WTC11 (cell line): ENCODE measurements around the gene RPIA. TPM values are rescaled to one million over a fixed set of nuclear protein-coding genes. Genes with fewer than 3 reads are reported as not detected.
A peak's percentile ranks its signal among the peaks of the same experiment; 100 is the strongest.

ENCODE experiments used
- ATAC-seq: fragments of 200-7000 bp; cut with Tn5 transposase; 2 replicates; pipeline ENCODE4 v1.10.0; 2021; ENCODE audit warnings: mild to moderate bottlenecking, moderate library complexity
- CTCF ChIA-PET: fragments of 300-600 bp; sonication (Branson Sonifier 250); formaldehyde crosslinking; loops from one replicate; lab custom pipeline; 2021; ENCODE audit warnings: antibody characterized with exemption; lab: Charles Lee
- POLR2A ChIA-PET: fragments of 350-600 bp; sonication (Branson Sonifier 250); formaldehyde crosslinking; loops from one replicate; lab custom pipeline; 2021; ENCODE audit warnings: antibody characterized with exemption; lab: Charles Lee
- DNase-seq: peaks from one replicate; pipeline ENCODE4 v3.0.0; 2021; ENCODE audit warnings: low spot score
- H3K27ac Mint-ChIP-seq: 2 replicates; pipeline ENCODE4 v1.8.0; 2021; ENCODE audit warnings: mixed read lengths
- H3K27me3 Mint-ChIP-seq: 2 replicates; pipeline ENCODE4 v1.8.0; 2021; ENCODE audit warnings: low read depth, mild to moderate bottlenecking, moderate library complexity, mixed read lengths
- H3K36me3 Mint-ChIP-seq: 2 replicates; pipeline ENCODE4 v1.8.0; 2021; ENCODE audit warnings: mixed read lengths
- H3K4me1 Mint-ChIP-seq: 2 replicates; pipeline ENCODE4 v1.8.0; 2022; ENCODE audit warnings: mixed read lengths
- H3K4me3 Mint-ChIP-seq: 2 replicates; pipeline ENCODE4 v1.8.0; 2021; ENCODE audit warnings: mild to moderate bottlenecking, moderate library complexity, mixed read lengths
- H3K9me3 Mint-ChIP-seq: 2 replicates; pipeline ENCODE4 v1.8.0; 2021; ENCODE audit warnings: mixed read lengths
- ATF1 ChIP-seq: sonication (generic); formaldehyde crosslinking; IDR thresholded peaks from 2 replicates; pipeline ENCODE4 v1.8.1; 2023; ENCODE audit warnings: mild to moderate bottlenecking, moderate library complexity, missing genetic modification reagents
- CBFB ChIP-seq: sonication (generic); formaldehyde crosslinking; IDR thresholded peaks from 2 replicates; pipeline ENCODE4 v1.8.1; 2022; ENCODE audit warnings: mild to moderate bottlenecking, low read depth, missing genetic modification reagents
- CREM ChIP-seq: sonication (generic); formaldehyde crosslinking; IDR thresholded peaks from 2 replicates; pipeline ENCODE4 v1.8.1; 2022; ENCODE audit warnings: mild to moderate bottlenecking, missing genetic modification reagents, moderate library complexity
- GABPB1 ChIP-seq: sonication (generic); formaldehyde crosslinking; IDR thresholded peaks from 2 replicates; pipeline ENCODE4 v1.8.1; 2023; ENCODE audit warnings: mild to moderate bottlenecking, missing genetic modification reagents
- HMGA2 ChIP-seq: fragments of 250-450 bp; sonication (Bioruptor Pico); IDR thresholded peaks from 2 replicates; pipeline ENCODE4 v1.4.0; 2021; ENCODE audit warnings: mild to moderate bottlenecking, moderate library complexity
- NFE2L1 ChIP-seq: sonication (generic); formaldehyde crosslinking; IDR thresholded peaks from 2 replicates; pipeline ENCODE4 v1.8.1; 2023; ENCODE audit warnings: missing genetic modification reagents
- SMAD3 ChIP-seq: sonication (generic); formaldehyde crosslinking; IDR thresholded peaks from 2 replicates; pipeline ENCODE4 v1.8.0; 2022; ENCODE audit warnings: missing genetic modification reagents, mild to moderate bottlenecking, borderline replicate concordance
- SMAD4 ChIP-seq: sonication (generic); formaldehyde crosslinking; IDR thresholded peaks from 2 replicates; pipeline ENCODE4 v1.8.0; 2022; ENCODE audit warnings: mild to moderate bottlenecking, missing genetic modification reagents
- ZNF138 ChIP-seq: sonication (generic); formaldehyde crosslinking; conservative IDR thresholded peaks from 2 replicates; pipeline ENCODE4 v1.8.1; 2022; ENCODE audit warnings: mild to moderate bottlenecking, moderate library complexity, missing genetic modification reagents
- ZSCAN18 ChIP-seq: fragments of 250-450 bp; sonication (Bioruptor Pico); IDR thresholded peaks from 2 replicates; pipeline ENCODE4 v2.1.2; 2022; ENCODE audit warnings: mild to moderate bottlenecking, moderate library complexity
- total RNA-seq: library from RNA; stranded (reverse); gene quantifications from 3 replicates; pipeline ENCODE4 v1.2.3, GENCODE V29; 2021
- TF ChIP-seq, protein P1 (sequence below): fragments of 250-450 bp; sonication (Bioruptor Pico); IDR thresholded peaks from 2 replicates; pipeline ENCODE4 v1.9.0; 2021; ENCODE audit warnings: mild to moderate bottlenecking, borderline replicate concordance
- TF ChIP-seq, protein P2 (sequence below): sonication (generic); formaldehyde crosslinking; IDR thresholded peaks from 2 replicates; pipeline ENCODE4 v1.8.0; 2022; ENCODE audit warnings: mild to moderate bottlenecking, missing genetic modification reagents

The RPIA gene
- total RNA-seq, 1 experiment from 2014 or later, result 23.4 TPM

- H3K36me3 Mint-ChIP-seq, result peaks cover 61% of the 10 kb centered on the region
- ChIA-PET CTCF (no interaction called here), POLR2A (no interaction called here)
- no peak overlapping the region for H3K4me3 Mint-ChIP-seq
- peaks cover 51% of the 10 kb centered on the region for H3K4me1 Mint-ChIP-seq
- peak overlapping the region; percentile 79; the same call in 1 of the 2 replicates for H3K27ac Mint-ChIP-seq
- TF ChIP-seq SMAD4 (CRISPR knock-in tag) (no peak), ZSCAN18 (CRISPR knock-in tag) (no peak), SMAD3 (CRISPR knock-in tag) (no peak)
- TF ChIP-seq, all 79 proteins: peak for 0
- DNase-seq (no peak), ATAC-seq (no peak)
- Mint-ChIP-seq H3K27me3 (no peaks in the 10 kb centered on the region), H3K9me3 (peaks cover 58% of the 10 kb centered on the region)
Observed at GRCh38 chr2:88714667-88715066, 23.2 kb downstream of the RPIA start.

- POLR2A ChIA-PET, result no interaction called here
- no peak overlapping the region for H3K27ac Mint-ChIP-seq
- CTCF ChIA-PET, result no interaction called here
- no peak for ATAC-seq
- peaks cover 25% of the 10 kb centered on the region for H3K4me1 Mint-ChIP-seq
- H3K27me3 Mint-ChIP-seq, result no peaks in the 10 kb centered on the region
- peaks cover 74% of the 10 kb centered on the region for H3K36me3 Mint-ChIP-seq
- no peak for DNase-seq
- H3K4me3 Mint-ChIP-seq, result no peak overlapping the region
- peaks cover 64% of the 10 kb centered on the region for H3K9me3 Mint-ChIP-seq
- TF ChIP-seq, protein P1, sequence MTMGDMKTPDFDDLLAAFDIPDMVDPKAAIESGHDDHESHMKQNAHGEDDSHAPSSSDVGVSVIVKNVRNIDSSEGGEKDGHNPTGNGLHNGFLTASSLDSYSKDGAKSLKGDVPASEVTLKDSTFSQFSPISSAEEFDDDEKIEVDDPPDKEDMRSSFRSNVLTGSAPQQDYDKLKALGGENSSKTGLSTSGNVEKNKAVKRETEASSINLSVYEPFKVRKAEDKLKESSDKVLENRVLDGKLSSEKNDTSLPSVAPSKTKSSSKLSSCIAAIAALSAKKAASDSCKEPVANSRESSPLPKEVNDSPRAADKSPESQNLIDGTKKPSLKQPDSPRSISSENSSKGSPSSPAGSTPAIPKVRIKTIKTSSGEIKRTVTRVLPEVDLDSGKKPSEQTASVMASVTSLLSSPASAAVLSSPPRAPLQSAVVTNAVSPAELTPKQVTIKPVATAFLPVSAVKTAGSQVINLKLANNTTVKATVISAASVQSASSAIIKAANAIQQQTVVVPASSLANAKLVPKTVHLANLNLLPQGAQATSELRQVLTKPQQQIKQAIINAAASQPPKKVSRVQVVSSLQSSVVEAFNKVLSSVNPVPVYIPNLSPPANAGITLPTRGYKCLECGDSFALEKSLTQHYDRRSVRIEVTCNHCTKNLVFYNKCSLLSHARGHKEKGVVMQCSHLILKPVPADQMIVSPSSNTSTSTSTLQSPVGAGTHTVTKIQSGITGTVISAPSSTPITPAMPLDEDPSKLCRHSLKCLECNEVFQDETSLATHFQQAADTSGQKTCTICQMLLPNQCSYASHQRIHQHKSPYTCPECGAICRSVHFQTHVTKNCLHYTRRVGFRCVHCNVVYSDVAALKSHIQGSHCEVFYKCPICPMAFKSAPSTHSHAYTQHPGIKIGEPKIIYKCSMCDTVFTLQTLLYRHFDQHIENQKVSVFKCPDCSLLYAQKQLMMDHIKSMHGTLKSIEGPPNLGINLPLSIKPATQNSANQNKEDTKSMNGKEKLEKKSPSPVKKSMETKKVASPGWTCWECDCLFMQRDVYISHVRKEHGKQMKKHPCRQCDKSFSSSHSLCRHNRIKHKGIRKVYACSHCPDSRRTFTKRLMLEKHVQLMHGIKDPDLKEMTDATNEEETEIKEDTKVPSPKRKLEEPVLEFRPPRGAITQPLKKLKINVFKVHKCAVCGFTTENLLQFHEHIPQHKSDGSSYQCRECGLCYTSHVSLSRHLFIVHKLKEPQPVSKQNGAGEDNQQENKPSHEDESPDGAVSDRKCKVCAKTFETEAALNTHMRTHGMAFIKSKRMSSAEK, result no peak
- no peak for TF ChIP-seq CBFB (CRISPR knock-in tag)
- no peak for TF ChIP-seq ZNF138 (CRISPR knock-in tag)
- TF ChIP-seq GABPB1, result no peak
- peak; percentile 93 for TF ChIP-seq HMGA2 (CRISPR knock-in tag)
- no peak for TF ChIP-seq ATF1 (CRISPR knock-in tag)
- TF ChIP-seq NFE2L1 (CRISPR knock-in tag), result no peak
- TF ChIP-seq, protein P2, sequence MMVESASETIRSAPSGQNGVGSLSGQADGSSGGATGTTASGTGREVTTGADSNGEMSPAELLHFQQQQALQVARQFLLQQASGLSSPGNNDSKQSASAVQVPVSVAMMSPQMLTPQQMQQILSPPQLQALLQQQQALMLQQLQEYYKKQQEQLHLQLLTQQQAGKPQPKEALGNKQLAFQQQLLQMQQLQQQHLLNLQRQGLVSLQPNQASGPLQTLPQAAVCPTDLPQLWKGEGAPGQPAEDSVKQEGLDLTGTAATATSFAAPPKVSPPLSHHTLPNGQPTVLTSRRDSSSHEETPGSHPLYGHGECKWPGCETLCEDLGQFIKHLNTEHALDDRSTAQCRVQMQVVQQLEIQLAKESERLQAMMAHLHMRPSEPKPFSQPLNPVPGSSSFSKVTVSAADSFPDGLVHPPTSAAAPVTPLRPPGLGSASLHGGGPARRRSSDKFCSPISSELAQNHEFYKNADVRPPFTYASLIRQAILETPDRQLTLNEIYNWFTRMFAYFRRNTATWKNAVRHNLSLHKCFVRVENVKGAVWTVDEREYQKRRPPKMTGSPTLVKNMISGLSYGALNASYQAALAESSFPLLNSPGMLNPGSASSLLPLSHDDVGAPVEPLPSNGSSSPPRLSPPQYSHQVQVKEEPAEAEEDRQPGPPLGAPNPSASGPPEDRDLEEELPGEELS, result no peak
- TF ChIP-seq, all 79 proteins: peak for 1
Observed at GRCh38 chr2:88720399-88720798, 28.9 kb downstream of the RPIA start.

GRCh38 chr2:88721268-88721667 is 29.8 kb downstream of the RPIA start:
- no peaks in the 10 kb centered on the region for H3K27me3 Mint-ChIP-seq
- TF ChIP-seq HMGA2 (CRISPR knock-in tag), result peak; percentile 93; the same call in 1 of the 2 replicates
- no peak for TF ChIP-seq CREM
- DNase-seq, result no peak
- no peak overlapping the region for H3K27ac Mint-ChIP-seq
- peaks cover 56% of the 10 kb centered on the region for H3K9me3 Mint-ChIP-seq
- CTCF ChIA-PET, result interaction anchor here (0.6 kb wide), 1 partner anchor 264 kb away, joined by 4 read pairs; no protein-coding TSS in a partner anchor
- no peak overlapping the region for H3K4me3 Mint-ChIP-seq
- POLR2A ChIA-PET, result no interaction called here
- H3K36me3 Mint-ChIP-seq, result peaks cover 65% of the 10 kb centered on the region
- no peak for ATAC-seq
- peaks cover 16% of the 10 kb centered on the region for H3K4me1 Mint-ChIP-seq
